Measurements from ENCODE around the gene PIEZO2. TPM values are rescaled to one million over a fixed set of nuclear protein-coding genes. Genes with fewer than 3 reads are reported as not detected.

PIEZO2 gene
- total and polyA plus RNA-seq, 7 donors = 0.03 to 0.64 (median 0.13) TPM

- ATAC-seq = no peak
- Histone ChIP-seq H3K27me3 (ENCODE audit: insufficient read depth in 3 of 3, low read length in 2 of 3) (no peaks in the 10 kb centered on the region), H3K9me3 (no peaks in the 10 kb centered on the region), H3K4me3 (no peak overlapping the region), H3K27ac (no peak overlapping the region), H3K4me1 (no peaks in the 10 kb centered on the region), H3K36me3 (ENCODE audit: insufficient read depth in 1 of 2, low read depth in 1 of 2) (no peaks in the 10 kb centered on the region)
- WGBS, 3 donors = 89 to 95% (median 89%) methylated on average over 5 of the region's 5 CpGs
- TF ChIP-seq CTCF (IDR thresholded peaks at IDR 0.05) = no peak
- intact Hi-C loops (cut with DNase I) = no loop called here
- no peak for DNase-seq
Measured at GRCh38 chr18:10893761-10894160, 255.6 kb downstream of the PIEZO2 start.

GRCh38 chr18:10893196-10893595 lies 256.2 kb downstream of the PIEZO2 start:
- intact Hi-C loops (cut with DNase I) = no loop called here
- no peak for DNase-seq
- no peak for ATAC-seq
- Histone ChIP-seq H3K27me3 (ENCODE audit: insufficient read depth in 3 of 3, low read length in 2 of 3) (no peaks in the 10 kb centered on the region), H3K9me3 (no peaks in the 10 kb centered on the region), H3K27ac (no peak overlapping the region), H3K36me3 (ENCODE audit: insufficient read depth in 1 of 2, low read depth in 1 of 2) (no peaks in the 10 kb centered on the region), H3K4me1 (no peaks in the 10 kb centered on the region), H3K4me3 (no peak overlapping the region)
- TF ChIP-seq CTCF (IDR thresholded peaks at IDR 0.05) = no peak
- 55 to 64% (median 62%) methylated on average over 2 of the region's 2 CpGs for WGBS, 3 donors

GRCh38 chr18:10892786-10893185 lies 256.6 kb downstream of the PIEZO2 start:
- intact Hi-C loops (cut with DNase I) = no loop called here
- H3K27ac ChIP-seq = no peak overlapping the region
- no peaks in the 10 kb centered on the region for H3K9me3 ChIP-seq
- H3K36me3 ChIP-seq (ENCODE audit: insufficient read depth in 1 of 2, low read depth in 1 of 2) = no peaks in the 10 kb centered on the region
- 7 to 23% (median 14%) methylated on average over 1 of the region's 1 CpG for WGBS, 3 donors
- no peaks in the 10 kb centered on the region for H3K4me1 ChIP-seq
- ATAC-seq (no peak), DNase-seq (no peak)
- H3K27me3 ChIP-seq (ENCODE audit: insufficient read depth in 3 of 3, low read length in 2 of 3) = no peaks in the 10 kb centered on the region
- no peak for TF ChIP-seq CTCF (IDR thresholded peaks at IDR 0.05)
- no peak overlapping the region for H3K4me3 ChIP-seq

GRCh38 chr18:10890022-10890421 lies 259.3 kb downstream of the PIEZO2 start:
- H3K27me3 ChIP-seq (ENCODE audit: insufficient read depth in 3 of 3, low read length in 2 of 3) = no peaks in the 10 kb centered on the region
- H3K36me3 ChIP-seq (ENCODE audit: insufficient read depth in 1 of 2, low read depth in 1 of 2) = no peaks in the 10 kb centered on the region
- 89 to 91% (median 90%) methylated on average over 1 of the region's 1 CpG for WGBS, 3 donors
- DNase-seq (no peak), ATAC-seq (no peak)
- TF ChIP-seq CTCF (IDR thresholded peaks at IDR 0.05) = no peak
- intact Hi-C loops (cut with DNase I) = no loop called here
- no peaks in the 10 kb centered on the region for H3K9me3 ChIP-seq
- no peak overlapping the region for H3K27ac ChIP-seq
- no peaks in the 10 kb centered on the region for H3K4me1 ChIP-seq
- no peak overlapping the region for H3K4me3 ChIP-seq

- no peak overlapping the region for H3K27ac ChIP-seq
- DNase-seq = no peak
- no peaks in the 10 kb centered on the region for H3K4me1 ChIP-seq
- no peak for TF ChIP-seq CTCF (IDR thresholded peaks at IDR 0.05)
- H3K36me3 ChIP-seq (ENCODE audit: insufficient read depth in 1 of 2, low read depth in 1 of 2) = no peaks in the 10 kb centered on the region
- H3K9me3 ChIP-seq = no peaks in the 10 kb centered on the region
- no peak overlapping the region for H3K4me3 ChIP-seq
- no peaks in the 10 kb centered on the region for H3K27me3 ChIP-seq (ENCODE audit: insufficient read depth in 3 of 3, low read length in 2 of 3)
- ATAC-seq = no peak
- intact Hi-C loops (cut with DNase I) = no loop called here
- WGBS, 3 donors = 69 to 86% (median 79%) methylated on average over 1 of the region's 1 CpG
Measured at GRCh38 chr18:10878703-10879102, 270.7 kb downstream of the PIEZO2 start.

Measured in psoas muscle (tissue), 8 donors.